ENCODE data around the gene ZC3H7A. TPM values are rescaled to one million over a fixed set of nuclear protein-coding genes. Genes with fewer than 3 reads are reported as not detected.

Gene ZC3H7A
- total and polyA plus RNA-seq, 9 of the 15 experiments (the other 6 are each of a cell fraction or from before 2014, with no cell fraction given): 19.8 to 49.1 (median 28.2) TPM

- H3K79me2 ChIP-seq (ENCODE audit: control insufficient read depth, insufficient read depth, low read length): peaks cover 64% of the 10 kb centered on the region
- in situ Hi-C loops (cut with MboI) (no loop called here), intact Hi-C loops (cut with micrococcal nuclease) (no loop called here)
- no peak overlapping the region for H3K4me2 ChIP-seq (ENCODE audit: insufficient read depth, low read length)
- CTCF ChIA-PET (ENCODE audit: low intra/inter-chr PET ratio): no interaction called here
- no peaks in the 10 kb centered on the region for H3K9me3 ChIP-seq (replicated peaks; ENCODE audit: control insufficient read depth, insufficient read depth, low read depth, low read length)
- no TSS peak for BruUV-seq (replicated peaks)
- H3K4me1 ChIP-seq (replicated peaks in 1 of 2; ENCODE audit: control insufficient read depth in 2 of 2, insufficient read depth in 2 of 2, low read length in 2 of 2): peaks cover 17 to 31% of the 10 kb centered on the region in 2 experiments; a peak in 4 of 5 replicates
- 87% methylated on average over 15 of the region's 15 CpGs for WGBS (ENCODE audit: insufficient coverage, low coverage, missing lambda C conversion rate)
- peaks cover 26% of the 10 kb centered on the region for H4K20me1 ChIP-seq (replicated peaks; ENCODE audit: control insufficient read depth, insufficient read depth, low read length)
- H3K4me3 ChIP-seq: no peak overlapping the region
- no peak for DNase-seq (ENCODE audit: extremely low read depth in 1 of 4, low spot score in 3 of 4)
- peaks cover 56% of the 10 kb centered on the region for H3K36me3 ChIP-seq (ENCODE audit: control insufficient read depth, insufficient read depth, low read length)
- no peak for TF ChIP-seq BCOR (IDR thresholded peaks at IDR 0.05)
- TF ChIP-seq, protein P1, sequence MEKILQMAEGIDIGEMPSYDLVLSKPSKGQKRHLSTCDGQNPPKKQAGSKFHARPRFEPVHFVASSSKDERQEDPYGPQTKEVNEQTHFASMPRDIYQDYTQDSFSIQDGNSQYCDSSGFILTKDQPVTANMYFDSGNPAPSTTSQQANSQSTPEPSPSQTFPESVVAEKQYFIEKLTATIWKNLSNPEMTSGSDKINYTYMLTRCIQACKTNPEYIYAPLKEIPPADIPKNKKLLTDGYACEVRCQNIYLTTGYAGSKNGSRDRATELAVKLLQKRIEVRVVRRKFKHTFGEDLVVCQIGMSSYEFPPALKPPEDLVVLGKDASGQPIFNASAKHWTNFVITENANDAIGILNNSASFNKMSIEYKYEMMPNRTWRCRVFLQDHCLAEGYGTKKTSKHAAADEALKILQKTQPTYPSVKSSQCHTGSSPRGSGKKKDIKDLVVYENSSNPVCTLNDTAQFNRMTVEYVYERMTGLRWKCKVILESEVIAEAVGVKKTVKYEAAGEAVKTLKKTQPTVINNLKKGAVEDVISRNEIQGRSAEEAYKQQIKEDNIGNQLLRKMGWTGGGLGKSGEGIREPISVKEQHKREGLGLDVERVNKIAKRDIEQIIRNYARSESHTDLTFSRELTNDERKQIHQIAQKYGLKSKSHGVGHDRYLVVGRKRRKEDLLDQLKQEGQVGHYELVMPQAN (IDR thresholded peaks at IDR 0.05; ENCODE audit: borderline replicate concordance): no peak
- no peak for TF ChIP-seq FOSL1 (tag; conservative IDR thresholded peaks at IDR 0.05)
- no peak for TF ChIP-seq NELFE (IDR thresholded peaks at IDR 0.05; ENCODE audit: insufficient read depth, insufficient read length)
- TF ChIP-seq ZNF121 (CRISPR knock-in tag; conservative IDR thresholded peaks at IDR 0.05): no peak
- TF ChIP-seq C11orf30 (IDR thresholded peaks at IDR 0.05; ENCODE audit: low read depth): peak; percentile 72
- no peak for TF ChIP-seq NR0B1 (IDR thresholded peaks at IDR 0.05; ENCODE audit: partially characterized antibody)
- peak; percentile 89 for TF ChIP-seq ZNF316 (IDR thresholded peaks at IDR 0.05)
- TF ChIP-seq MEF2D (tag; conservative IDR thresholded peaks at IDR 0.05; ENCODE audit: low read depth): no peak
- TF ChIP-seq MAFK (IDR thresholded peaks at IDR 0.05; ENCODE audit: low read length): peak; percentile 16; the same call in 1 of the 2 replicates
- TF ChIP-seq ELF1 (tag; IDR thresholded peaks at IDR 0.05): no peak
- TF ChIP-seq ZNF212 (CRISPR knock-in tag; IDR thresholded peaks at IDR 0.05): no peak
- TF ChIP-seq EP300 (IDR thresholded peaks at IDR 0.05; ENCODE audit: low read length): no peak
- TF ChIP-seq MAFG (tag; conservative IDR thresholded peaks at IDR 0.05): peak; percentile 70
- no peak for TF ChIP-seq ILK (tag; IDR thresholded peaks at IDR 0.05; ENCODE audit: borderline replicate concordance, low read depth)
- H3K9ac ChIP-seq (ENCODE audit: insufficient read depth in 1 of 2, low read depth in 2 of 2, low read length in 2 of 2): no peak overlapping the region
- no peak overlapping the region for H3K27ac ChIP-seq (ENCODE audit: extremely low read depth, low read depth, low read length)
- no peaks in the 10 kb centered on the region for H3K27me3 ChIP-seq (ENCODE audit: control insufficient read depth in 2 of 2, insufficient read depth in 2 of 2, low read length in 2 of 2)
- ATAC-seq: no peak
- no peaks in the 10 kb centered on the region for H3K9me1 ChIP-seq (ENCODE audit: control insufficient read depth, insufficient read depth, low read length)
- no peak for FAIRE-seq
- POLR2A ChIA-PET: interaction anchor here (0.6 to 1.0 kb wide), 2 partner anchors 31 to 134 kb away, joined by 3 read pairs; no protein-coding TSS in a partner anchor
- no peak overlapping the region for H2AFZ ChIP-seq (ENCODE audit: low read depth, low read length)
Observed at GRCh38 chr16:11738742-11739544, 58.1 kb downstream of the ZC3H7A start.
